RWPE1 (cell line): Measurements from ENCODE around the gene BCL2A1.

Experiments
- CTCF ChIA-PET: fragments of 350-600 bp; sonication (Branson Sonifier 250); formaldehyde crosslinking; extraction: SDS; loops from one replicate; lab custom pipeline; 2021; lab: Yijun Ruan, JAX
- POLR2A ChIA-PET: fragments of 400-600 bp; formaldehyde crosslinking; extraction: SDS; loops from one replicate; lab custom pipeline; 2020; ENCODE audit warnings: antibody characterized with exemption; ENCODE audit not compliant: low non-redundant PET; lab: Yijun Ruan, JAX
- DNase-seq: peaks from one replicate; pipeline ENCODE4 v3.0.0; 2012; ENCODE audit warnings: low spot score
- H3K27ac ChIP-seq: fragments of 450-650 bp; 2 replicates; pipeline ENCODE4 v1.5.1; 2017
- TF ChIP-seq, protein P1 (sequence below): fragments of 450-650 bp; conservative IDR thresholded peaks from 2 replicates; pipeline ENCODE4 v1.5.1; 2017; ENCODE audit warnings: low read depth, mild to moderate bottlenecking

BCL2A1 gene

GRCh38 chr15:79978655-79979514 lies 7.9 kb upstream of the BCL2A1 start:
- H3K27ac ChIP-seq = no peak overlapping the region

DNA sequence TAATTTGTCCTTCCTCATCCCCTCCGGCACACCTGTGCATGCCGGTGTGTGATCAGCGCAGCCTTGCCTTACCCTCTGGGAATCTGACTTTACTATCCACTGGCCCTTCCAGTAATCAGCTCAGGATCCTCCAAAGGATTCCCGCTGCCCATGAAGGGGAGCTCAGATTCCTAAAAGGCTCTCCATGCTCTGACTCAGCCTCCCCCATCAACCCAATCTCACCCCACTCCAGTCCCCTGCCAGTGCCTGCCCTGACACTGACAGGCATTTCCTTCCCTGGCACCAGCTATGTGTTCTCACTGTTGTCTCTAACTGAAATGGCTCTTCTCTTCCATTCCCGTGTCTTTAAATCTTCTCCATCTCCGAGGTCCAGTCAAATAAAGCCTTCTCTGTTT lies 7.3 kb upstream of the BCL2A1 start:
- ChIA-PET CTCF (interaction anchor here (0.6 to 1.2 kb wide), 2 partner anchors 12 to 125 kb away, joined by 3 to 4 read pairs; no protein-coding TSS in a partner anchor), POLR2A (no interaction called here)
- TF ChIP-seq, protein P1, sequence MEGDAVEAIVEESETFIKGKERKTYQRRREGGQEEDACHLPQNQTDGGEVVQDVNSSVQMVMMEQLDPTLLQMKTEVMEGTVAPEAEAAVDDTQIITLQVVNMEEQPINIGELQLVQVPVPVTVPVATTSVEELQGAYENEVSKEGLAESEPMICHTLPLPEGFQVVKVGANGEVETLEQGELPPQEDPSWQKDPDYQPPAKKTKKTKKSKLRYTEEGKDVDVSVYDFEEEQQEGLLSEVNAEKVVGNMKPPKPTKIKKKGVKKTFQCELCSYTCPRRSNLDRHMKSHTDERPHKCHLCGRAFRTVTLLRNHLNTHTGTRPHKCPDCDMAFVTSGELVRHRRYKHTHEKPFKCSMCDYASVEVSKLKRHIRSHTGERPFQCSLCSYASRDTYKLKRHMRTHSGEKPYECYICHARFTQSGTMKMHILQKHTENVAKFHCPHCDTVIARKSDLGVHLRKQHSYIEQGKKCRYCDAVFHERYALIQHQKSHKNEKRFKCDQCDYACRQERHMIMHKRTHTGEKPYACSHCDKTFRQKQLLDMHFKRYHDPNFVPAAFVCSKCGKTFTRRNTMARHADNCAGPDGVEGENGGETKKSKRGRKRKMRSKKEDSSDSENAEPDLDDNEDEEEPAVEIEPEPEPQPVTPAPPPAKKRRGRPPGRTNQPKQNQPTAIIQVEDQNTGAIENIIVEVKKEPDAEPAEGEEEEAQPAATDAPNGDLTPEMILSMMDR = no peak
- H3K27ac ChIP-seq = no peak overlapping the region
- no peak for DNase-seq

More at GRCh38 chr15:79978655-79979514, 7.9 kb upstream of the BCL2A1 start:
- POLR2A ChIA-PET = no interaction called here
- TF ChIP-seq, protein P1 = no peak
- DNase-seq = no peak
- CTCF ChIA-PET = interaction anchor here (1.2 kb wide), 1 partner anchor 125 kb away, joined by 4 read pairs; no protein-coding TSS in a partner anchor

GRCh38 chr15:79977431-79978054 lies 6.5 kb upstream of the BCL2A1 start:
- no peak overlapping the region for H3K27ac ChIP-seq
- TF ChIP-seq, protein P1 = no peak
- POLR2A ChIA-PET = no interaction called here
- no peak for DNase-seq
- CTCF ChIA-PET = interaction anchor here (0.6 kb wide), 1 partner anchor 11 kb away, joined by 3 read pairs; no protein-coding TSS in a partner anchor

GRCh38 chr15:79973456-79974195 lies 2.6 kb upstream of the BCL2A1 start:
- DNase-seq = no peak
- CTCF ChIA-PET = no interaction called here
- POLR2A ChIA-PET = no interaction called here
- H3K27ac ChIP-seq = no peak overlapping the region
- TF ChIP-seq, protein P1 = no peak

DNA sequence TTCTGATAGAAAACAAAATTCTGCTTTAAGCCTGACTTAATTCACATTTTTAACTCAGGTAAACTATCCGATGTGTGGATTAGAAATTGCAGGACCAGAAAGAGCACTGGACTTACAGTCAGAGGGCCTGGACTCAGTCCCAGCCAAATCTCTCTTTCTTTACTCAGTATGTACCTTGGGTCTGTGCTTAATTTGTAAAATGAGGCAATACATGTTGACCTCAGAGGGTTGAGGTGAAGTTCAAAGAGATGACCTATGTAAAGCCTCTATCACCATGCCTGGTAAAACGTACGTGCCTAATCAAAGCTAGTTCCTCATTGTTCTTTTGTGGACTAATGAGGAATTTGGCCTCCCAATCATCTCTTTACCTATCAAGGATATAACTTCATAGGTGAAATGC lies 1.9 kb upstream of the BCL2A1 start:
- ChIA-PET POLR2A (no interaction called here), CTCF (no interaction called here)
- TF ChIP-seq, protein P1 = no peak
- DNase-seq = no peak
- no peak overlapping the region for H3K27ac ChIP-seq

GRCh38 chr15:79970181-79970580 lies 815 bp downstream of the BCL2A1 start:
- no peak for DNase-seq
- POLR2A ChIA-PET = no interaction called here
- CTCF ChIA-PET = no interaction called here
- TF ChIP-seq, protein P1 = no peak
- no peak overlapping the region for H3K27ac ChIP-seq
